Nephron (organoid): ENCODE measurements around the gene HAUS3.

ENCODE experiments used
- H3K27ac Mint-ChIP-seq, 3 experiments: 2 replicates each; pipeline ENCODE4 v1.8.0; 2020; ENCODE audit warnings: mixed read lengths in 3 of 3, mild to moderate bottlenecking in 2 of 3, moderate library complexity in 1 of 3
- H3K27me3 Mint-ChIP-seq: 2 replicates; pipeline ENCODE4 v1.8.0; 2021; ENCODE audit warnings: low read depth, mild to moderate bottlenecking, moderate library complexity, mixed read lengths
- H3K36me3 Mint-ChIP-seq: 2 replicates; pipeline ENCODE4 v1.8.0; 2020; ENCODE audit warnings: low read depth, mixed read lengths
- H3K4me1 Mint-ChIP-seq: 2 replicates; pipeline ENCODE4 v1.8.0; 2020; ENCODE audit warnings: mixed read lengths
- H3K4me3 Mint-ChIP-seq, 3 experiments: 2 replicates each; pipeline ENCODE4 v1.8.0; 2020; ENCODE audit warnings: mild to moderate bottlenecking in 3 of 3, mixed read lengths in 3 of 3, moderate library complexity in 2 of 3
- H3K9me3 Mint-ChIP-seq: 2 replicates; pipeline ENCODE4 v1.8.0; 2020; ENCODE audit warnings: mixed read lengths
- TF ChIP-seq, protein P1 (sequence below), 3 experiments: fragments of 200-600 bp; sonication (generic); IDR thresholded peaks; one replicate each; pipeline ENCODE4 v1.5.0; 2021; ENCODE audit warnings: antibody characterized with exemption in 3 of 3; ENCODE audit not compliant: unreplicated experiment in 3 of 3

HAUS3 gene

DNA sequence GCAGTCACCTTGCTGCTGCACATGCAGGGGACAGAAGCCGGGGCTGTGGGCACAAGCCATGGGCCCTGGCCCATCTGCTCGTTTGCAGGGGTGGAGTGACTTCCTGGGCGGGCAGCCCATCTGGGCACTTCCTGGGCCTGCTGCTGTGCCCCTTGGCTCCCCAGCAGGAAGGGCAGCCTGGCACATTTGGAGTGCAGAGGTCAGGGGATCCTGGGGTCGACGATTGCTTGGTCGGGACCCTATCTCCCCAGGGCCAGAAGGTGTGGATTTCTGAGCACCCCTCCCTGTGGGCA lies 30.9 kb upstream of the HAUS3 start:
- H3K4me3 Mint-ChIP-seq: no peak overlapping the region
- no peaks in the 10 kb centered on the region for H3K36me3 Mint-ChIP-seq
- H3K27me3 Mint-ChIP-seq: no peaks in the 10 kb centered on the region
- TF ChIP-seq, protein P1, sequence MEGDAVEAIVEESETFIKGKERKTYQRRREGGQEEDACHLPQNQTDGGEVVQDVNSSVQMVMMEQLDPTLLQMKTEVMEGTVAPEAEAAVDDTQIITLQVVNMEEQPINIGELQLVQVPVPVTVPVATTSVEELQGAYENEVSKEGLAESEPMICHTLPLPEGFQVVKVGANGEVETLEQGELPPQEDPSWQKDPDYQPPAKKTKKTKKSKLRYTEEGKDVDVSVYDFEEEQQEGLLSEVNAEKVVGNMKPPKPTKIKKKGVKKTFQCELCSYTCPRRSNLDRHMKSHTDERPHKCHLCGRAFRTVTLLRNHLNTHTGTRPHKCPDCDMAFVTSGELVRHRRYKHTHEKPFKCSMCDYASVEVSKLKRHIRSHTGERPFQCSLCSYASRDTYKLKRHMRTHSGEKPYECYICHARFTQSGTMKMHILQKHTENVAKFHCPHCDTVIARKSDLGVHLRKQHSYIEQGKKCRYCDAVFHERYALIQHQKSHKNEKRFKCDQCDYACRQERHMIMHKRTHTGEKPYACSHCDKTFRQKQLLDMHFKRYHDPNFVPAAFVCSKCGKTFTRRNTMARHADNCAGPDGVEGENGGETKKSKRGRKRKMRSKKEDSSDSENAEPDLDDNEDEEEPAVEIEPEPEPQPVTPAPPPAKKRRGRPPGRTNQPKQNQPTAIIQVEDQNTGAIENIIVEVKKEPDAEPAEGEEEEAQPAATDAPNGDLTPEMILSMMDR (IDR thresholded peaks at IDR 0.05; ENCODE audit: unreplicated experiment in 3 of 3): no peak
- H3K9me3 Mint-ChIP-seq: no peaks in the 10 kb centered on the region
- no peak overlapping the region for H3K27ac Mint-ChIP-seq
- peaks cover 28% of the 10 kb centered on the region for H3K4me1 Mint-ChIP-seq

DNA sequence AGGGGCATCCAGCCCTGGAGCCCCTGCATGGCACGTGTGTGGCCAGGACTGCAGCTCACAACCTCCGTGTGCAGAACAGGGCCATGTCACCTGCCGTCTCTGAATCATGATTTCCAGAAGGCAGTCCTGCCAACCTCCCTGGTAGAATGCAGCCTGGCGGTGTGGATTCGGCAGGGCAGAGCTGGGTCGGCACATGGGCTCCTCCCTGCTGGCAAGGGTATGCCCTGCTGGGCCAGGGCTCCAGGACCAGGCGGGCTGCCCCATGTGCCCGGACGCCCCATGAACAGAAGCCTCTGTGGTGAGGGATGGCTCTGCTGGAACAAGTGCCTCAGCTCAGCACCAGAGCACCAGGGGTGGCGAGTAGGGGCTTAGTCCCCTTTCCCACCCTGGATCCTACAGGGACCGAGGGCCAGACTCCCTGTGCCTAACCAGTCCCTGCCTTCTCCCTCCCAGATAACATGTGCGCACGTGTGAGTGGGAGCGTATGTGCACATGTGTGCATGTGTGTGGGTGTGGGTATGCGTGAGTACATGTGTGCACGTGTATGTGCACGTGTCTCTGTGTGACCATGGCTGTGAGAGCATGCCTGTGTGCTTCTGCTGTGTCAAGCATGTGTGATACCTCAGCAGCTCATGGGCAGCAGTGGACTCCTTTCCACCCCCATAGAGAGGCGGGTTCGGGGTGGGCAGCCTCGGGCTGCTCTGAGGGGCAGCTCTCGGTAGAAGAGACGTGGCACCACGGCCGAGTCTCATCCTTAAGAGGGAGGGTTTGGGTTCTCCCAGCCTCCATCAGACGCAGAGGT lies 30.3 kb upstream of the HAUS3 start:
- H3K27ac Mint-ChIP-seq: peak overlapping the region in 1 of 3 experiments; percentile 78
- peaks cover 28% of the 10 kb centered on the region for H3K4me1 Mint-ChIP-seq
- no peaks in the 10 kb centered on the region for H3K27me3 Mint-ChIP-seq
- no peaks in the 10 kb centered on the region for H3K36me3 Mint-ChIP-seq
- no peak overlapping the region for H3K4me3 Mint-ChIP-seq
- no peaks in the 10 kb centered on the region for H3K9me3 Mint-ChIP-seq
- TF ChIP-seq, protein P1 (IDR thresholded peaks at IDR 0.05; ENCODE audit: unreplicated experiment in 3 of 3): no peak

DNA sequence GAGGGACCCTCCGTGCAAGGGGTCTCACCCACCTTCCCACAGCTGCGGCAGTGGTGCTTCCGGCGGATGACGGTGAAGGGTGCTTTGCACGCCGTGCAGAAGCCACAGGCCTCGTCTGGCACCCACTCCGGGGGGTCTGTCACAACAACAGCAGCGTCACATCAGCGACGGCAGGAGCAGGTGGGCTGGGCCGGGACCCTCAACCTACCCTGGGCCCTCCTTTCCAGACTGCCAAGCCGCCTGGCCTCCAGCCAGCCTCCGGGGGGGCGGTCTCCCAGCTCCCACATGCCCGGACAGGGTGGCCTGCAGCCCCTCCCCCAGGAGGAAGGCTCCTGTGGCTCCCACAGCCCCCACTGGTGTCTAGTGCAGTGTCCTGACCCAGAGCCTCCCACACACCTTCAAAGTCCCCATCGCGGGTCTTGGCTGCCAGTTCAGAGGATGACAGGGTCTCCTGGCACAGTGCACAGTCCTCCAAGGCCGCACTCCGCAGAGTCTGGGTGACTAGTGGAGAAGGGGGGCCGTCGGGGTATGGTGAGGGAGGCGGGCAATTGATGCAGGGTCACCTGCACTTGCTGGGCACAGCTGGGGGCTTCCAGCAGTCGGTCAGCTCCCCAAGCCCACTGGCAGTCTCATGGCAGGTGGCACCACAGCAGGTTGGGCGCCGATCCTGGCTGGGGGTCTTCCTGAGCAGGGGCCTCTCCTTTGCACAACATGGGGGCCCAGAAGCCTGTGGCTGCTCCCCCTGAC lies 29.5 kb upstream of the HAUS3 start:
- Mint-ChIP-seq H3K4me1 (peaks cover 30% of the 10 kb centered on the region), H3K27ac (no peak overlapping the region), H3K36me3 (no peaks in the 10 kb centered on the region), H3K9me3 (no peaks in the 10 kb centered on the region), H3K4me3 (no peak overlapping the region), H3K27me3 (no peaks in the 10 kb centered on the region)
- TF ChIP-seq, protein P1 (IDR thresholded peaks at IDR 0.05; ENCODE audit: unreplicated experiment in 3 of 3): no peak

DNA sequence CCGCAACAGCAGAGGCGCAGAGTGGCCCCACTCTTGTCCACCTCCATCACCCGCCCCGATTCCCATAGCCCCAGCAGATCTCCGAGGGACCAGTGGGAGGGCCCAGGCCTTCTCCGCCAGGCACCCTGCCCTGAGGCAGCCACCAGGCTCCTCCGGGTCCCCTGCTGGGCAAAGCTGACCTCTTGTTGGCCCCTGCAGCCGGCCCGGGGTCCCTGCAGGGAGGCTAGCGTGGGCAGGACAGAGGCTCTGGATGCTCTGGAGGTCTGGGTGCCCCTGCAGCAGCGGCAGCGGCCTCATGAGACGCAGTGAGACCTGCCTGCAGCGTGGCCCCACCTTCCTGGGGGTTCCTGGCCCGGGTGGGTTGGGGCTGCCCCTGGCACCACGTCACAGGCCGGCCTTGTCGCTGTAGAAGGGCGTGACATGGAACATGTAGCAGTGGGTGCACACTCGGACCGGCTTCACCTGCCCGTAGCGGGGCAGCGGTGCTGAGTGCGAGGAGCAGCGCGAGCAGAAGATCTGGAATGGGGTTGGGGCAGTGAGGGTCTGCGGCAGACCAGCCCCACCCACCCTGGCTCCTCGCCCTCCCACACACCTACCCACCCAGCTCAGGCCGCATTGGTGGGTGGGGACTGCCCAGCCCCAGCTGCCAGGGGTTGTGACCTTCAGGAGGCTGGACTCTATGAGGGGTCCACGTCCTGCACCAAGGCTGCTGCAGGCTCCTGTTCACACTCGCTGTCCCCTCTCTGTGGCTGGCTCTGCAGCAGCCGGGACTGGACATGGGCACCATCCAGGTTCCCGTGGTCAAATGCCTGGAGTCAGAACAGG lies 28.6 kb upstream of the HAUS3 start:
- TF ChIP-seq, protein P1 (IDR thresholded peaks at IDR 0.05; ENCODE audit: unreplicated experiment in 3 of 3): no peak
- peaks cover 34% of the 10 kb centered on the region for H3K4me1 Mint-ChIP-seq

DNA sequence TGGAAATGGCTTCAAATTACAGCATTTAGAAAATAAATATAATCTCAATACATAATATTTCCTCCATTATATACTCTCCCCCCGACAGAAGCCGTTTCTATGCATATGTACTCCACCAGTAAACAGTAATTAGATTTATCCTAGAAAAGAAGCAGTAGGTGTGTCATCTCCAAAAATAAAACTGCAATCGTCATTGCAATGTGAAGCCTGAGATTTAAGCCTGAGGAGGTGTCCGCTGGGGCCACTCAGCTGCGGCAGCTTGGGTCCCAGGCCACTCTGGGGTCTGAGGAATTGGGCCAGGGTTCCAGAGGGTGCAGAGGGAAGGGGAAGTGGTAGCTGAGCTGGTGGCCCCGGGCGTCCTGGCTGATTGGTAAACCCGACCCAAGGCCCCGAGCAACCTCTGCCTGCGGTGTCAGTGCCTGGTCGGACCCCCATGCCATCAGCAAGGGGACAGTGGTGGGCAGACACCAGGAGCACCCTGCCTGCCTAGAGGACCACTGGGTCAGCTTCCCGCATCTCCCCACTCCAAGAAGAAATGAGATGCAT lies 27.8 kb upstream of the HAUS3 start:
- H3K9me3 Mint-ChIP-seq: no peaks in the 10 kb centered on the region
- peak overlapping the region in 2 of 3 experiments; percentile 25 to 69 for H3K27ac Mint-ChIP-seq
- peaks cover 34% of the 10 kb centered on the region for H3K4me1 Mint-ChIP-seq
- peak overlapping the region in 1 of 3 experiments; percentile 5 for H3K4me3 Mint-ChIP-seq
- TF ChIP-seq, protein P1 (IDR thresholded peaks at IDR 0.05; ENCODE audit: unreplicated experiment in 3 of 3): no peak
- no peaks in the 10 kb centered on the region for H3K36me3 Mint-ChIP-seq
- H3K27me3 Mint-ChIP-seq: no peaks in the 10 kb centered on the region

More for the DNA sequence above, 28.6 kb upstream of the HAUS3 start:
- no peak overlapping the region for H3K4me3 Mint-ChIP-seq
- no peaks in the 10 kb centered on the region for H3K36me3 Mint-ChIP-seq
- no peaks in the 10 kb centered on the region for H3K27me3 Mint-ChIP-seq
- no peaks in the 10 kb centered on the region for H3K9me3 Mint-ChIP-seq
- no peak overlapping the region for H3K27ac Mint-ChIP-seq
